NCI-H1694 (cell line): ENCODE data around the gene CHPF2.
A peak's percentile ranks its signal among the peaks of the same experiment; 100 is the strongest.

ENCODE experiments used
- DNase-seq: peaks from one replicate; lab custom pipeline; 2025; lab: John Stamatoyannopoulos, UW

CHPF2 gene

DNA sequence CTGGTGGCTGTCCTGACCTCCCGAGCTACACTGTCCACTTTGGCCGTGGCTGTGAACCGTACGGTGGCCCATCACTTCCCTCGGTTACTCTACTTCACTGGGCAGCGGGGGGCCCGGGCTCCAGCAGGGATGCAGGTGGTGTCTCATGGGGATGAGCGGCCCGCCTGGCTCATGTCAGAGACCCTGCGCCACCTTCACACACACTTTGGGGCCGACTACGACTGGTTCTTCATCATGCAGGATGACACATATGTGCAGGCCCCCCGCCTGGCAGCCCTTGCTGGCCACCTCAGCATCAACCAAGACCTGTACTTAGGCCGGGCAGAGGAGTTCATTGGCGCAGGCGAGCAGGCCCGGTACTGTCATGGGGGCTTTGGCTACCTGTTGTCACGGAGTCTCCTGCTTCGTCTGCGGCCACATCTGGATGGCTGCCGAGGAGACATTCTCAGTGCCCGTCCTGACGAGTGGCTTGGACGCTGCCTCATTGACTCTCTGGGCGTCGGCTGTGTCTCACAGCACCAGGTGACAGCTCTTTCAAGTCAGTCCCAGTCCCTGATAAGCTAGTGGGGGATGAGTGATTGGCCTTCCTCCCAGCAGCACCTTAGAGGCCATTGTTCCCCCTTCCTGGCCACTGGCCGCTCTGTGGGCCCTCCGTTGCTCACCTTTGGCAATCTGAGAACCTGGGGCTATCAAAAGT is 3.0 kb downstream of the CHPF2 start:
- DNase-seq, result no peak

DNA sequence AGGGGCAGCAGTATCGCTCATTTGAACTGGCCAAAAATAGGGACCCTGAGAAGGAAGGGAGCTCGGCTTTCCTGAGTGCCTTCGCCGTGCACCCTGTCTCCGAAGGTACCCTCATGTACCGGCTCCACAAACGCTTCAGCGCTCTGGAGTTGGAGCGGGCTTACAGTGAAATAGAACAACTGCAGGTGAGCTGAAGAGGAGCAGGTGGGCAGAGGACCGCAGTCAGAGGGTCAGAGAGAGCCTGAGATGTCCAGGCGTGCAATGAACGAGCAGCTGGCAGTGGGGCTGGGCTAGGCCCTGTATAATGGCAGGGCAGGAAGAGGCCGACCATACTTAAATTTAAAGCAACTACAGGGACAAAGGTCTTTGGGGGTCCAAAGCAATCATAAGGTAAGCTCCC is 4.1 kb downstream of the CHPF2 start:
- no peak for DNase-seq

DNA sequence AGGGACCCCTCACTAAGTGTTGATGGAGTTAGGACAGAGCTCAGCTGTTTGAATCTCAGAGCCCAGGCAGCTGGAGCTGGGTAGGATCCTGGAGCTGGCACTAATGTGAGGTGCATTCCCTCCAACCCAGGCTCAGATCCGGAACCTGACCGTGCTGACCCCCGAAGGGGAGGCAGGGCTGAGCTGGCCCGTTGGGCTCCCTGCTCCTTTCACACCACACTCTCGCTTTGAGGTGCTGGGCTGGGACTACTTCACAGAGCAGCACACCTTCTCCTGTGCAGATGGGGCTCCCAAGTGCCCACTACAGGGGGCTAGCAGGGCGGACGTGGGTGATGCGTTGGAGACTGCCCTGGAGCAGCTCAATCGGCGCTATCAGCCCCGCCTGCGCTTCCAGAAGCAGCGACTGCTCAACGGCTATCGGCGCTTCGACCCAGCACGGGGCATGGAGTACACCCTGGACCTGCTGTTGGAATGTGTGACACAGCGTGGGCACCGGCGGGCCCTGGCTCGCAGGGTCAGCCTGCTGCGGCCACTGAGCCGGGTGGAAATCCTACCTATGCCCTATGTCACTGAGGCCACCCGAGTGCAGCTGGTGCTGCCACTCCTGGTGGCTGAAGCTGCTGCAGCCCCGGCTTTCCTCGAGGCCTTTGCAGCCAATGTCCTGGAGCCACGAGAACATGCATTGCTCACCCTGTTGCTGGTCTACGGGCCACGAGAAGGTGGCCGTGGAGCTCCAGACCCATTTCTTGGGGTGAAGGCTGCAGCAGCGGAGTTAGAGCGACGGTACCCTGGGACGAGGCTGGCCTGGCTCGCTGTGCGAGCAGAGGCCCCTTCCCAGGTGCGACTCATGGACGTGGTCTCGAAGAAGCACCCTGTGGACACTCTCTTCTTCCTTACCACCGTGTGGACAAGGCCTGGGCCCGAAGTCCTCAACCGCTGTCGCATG is 5.2 kb downstream of the CHPF2 start:
- no peak for DNase-seq

DNA sequence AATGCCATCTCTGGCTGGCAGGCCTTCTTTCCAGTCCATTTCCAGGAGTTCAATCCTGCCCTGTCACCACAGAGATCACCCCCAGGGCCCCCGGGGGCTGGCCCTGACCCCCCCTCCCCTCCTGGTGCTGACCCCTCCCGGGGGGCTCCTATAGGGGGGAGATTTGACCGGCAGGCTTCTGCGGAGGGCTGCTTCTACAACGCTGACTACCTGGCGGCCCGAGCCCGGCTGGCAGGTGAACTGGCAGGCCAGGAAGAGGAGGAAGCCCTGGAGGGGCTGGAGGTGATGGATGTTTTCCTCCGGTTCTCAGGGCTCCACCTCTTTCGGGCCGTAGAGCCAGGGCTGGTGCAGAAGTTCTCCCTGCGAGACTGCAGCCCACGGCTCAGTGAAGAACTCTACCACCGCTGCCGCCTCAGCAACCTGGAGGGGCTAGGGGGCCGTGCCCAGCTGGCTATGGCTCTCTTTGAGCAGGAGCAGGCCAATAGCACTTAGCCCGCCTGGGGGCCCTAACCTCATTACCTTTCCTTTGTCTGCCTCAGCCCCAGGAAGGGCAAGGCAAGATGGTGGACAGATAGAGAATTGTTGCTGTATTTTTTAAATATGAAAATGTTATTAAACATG is 6.0 kb downstream of the CHPF2 start:
- no peak for DNase-seq

DNA sequence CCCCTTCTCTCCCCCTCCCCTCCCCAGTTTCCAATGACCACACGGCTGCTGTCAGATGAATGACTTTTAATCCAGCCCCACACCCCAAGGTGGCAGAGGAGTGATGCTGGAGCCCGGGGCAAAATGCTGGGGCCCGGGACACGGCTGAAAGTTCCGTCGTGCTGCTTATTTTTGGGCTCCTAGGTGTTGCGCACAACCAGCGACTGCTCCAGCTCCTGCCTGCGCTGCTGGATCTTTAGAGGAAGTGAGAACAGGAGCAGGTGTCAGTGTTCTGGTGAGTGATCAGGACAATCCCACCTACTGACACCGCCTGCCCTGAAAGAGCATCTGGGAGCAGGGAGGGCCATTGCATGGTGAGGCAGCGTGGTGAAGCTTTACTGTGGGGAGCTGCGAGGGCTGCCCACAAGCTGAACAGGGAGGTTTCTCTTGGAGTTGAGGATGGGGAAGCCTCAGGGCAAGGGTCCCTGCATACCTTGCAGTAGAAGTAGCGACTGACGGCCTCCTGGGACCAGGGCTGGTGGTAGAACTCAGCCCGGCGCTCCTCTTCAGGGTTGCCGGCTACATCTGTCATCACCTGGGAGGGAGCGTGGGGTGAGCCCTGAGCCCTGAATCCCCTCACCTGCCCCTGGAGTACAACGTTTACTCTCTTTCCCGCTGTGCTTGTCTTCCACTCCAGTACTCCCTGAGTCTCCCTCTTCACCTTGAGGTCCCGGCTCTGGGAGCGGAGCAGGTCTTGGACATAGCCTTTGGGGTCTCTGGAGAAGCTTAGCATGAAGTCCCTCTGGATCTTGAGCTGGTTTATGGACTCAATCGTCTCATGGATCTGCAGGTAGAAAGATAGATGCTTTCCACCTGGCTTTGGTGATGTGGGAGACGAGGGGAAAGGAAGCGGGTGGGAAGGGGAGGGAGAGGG is 6.9 kb downstream of the CHPF2 start:
- DNase-seq, result no peak

DNA sequence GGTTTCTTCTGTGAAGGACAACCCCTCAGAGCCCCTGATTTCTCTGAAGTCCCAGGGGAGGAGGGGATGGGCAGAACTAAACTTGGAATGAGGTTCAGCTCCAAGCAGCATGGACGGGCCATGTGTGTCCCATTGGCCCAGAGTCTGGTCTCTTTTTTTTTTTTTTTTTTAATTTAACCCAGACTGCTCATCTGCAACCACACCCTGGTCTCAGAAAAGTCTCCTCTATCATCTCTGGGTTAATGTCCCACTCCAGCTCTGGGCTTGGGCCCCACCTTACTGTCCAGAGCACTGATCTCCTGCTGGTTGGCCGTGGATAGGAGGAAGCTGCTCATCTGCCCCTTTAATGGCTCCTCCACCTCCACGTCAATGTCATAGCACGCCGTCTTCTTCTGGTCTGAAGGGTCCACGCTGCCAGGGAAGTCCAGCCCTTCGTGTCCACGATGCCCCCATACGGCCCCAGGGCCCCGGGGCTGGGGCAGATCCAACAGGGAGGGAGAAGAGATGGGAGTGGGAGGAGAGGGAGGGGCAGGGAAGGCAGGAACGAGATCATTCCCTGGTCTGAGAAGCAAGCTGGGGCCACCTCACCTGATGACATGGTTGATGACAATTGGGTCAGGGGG is 7.7 kb downstream of the CHPF2 start:
- DNase-seq, result no peak

DNA sequence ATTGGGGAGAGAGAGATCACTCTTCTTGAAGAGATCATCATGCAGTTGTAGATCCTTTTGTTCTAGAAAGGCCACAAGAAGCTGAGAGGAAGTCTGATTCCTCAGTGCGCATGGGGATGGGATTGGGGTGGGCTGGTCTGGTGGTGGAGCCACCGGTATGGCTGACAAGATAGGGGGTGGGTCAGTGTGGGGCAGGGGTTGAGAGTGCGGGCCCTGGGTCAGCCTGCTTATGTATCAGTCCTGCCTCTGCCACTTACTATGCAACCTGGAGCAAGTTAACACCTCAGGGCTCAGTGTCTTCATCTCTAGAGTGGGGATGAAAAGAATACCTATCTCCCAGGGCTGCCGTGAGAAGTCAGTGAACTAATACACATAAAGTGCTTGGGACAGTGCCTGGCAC is 8.3 kb downstream of the CHPF2 start:
- no peak for DNase-seq

DNA sequence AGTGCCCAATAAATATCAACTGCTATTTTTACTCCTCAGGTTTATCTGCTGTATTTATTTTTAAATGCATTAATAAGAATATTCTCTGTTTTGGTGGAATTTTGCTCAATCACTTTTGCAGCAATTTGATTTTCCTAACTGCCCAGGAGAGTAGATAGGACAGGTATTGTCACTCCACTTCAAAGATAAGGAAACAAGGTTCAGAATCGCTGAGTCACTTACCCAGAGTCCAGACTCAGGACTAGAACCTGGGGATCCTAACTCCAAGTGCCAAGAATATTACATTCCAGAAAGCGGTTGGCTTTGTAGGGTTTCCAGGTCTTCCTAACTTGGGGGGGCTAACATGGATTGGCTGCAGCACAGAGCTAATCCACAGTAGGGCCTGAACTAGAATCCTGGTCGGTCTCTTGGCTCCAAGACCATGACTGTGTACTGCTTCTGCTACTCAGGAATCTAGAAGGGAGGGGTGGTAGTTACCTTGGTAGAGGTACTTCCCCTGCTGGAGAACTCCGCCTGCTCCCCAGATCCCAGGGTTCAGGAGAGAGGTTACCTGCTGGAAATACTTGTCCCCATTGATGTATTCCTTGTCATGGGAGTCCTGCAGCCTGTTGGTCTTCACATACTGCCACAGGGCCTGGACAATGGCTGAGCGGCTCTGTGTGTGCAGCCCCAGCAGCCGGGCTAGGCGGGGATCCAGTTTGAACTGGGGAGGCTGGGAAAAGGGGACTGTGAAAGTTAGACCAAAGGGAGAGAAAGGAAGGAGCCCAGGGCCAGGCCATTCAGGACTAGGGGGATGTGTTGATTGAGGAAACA is 8.9 kb downstream of the CHPF2 start:
- no peak for DNase-seq

DNA sequence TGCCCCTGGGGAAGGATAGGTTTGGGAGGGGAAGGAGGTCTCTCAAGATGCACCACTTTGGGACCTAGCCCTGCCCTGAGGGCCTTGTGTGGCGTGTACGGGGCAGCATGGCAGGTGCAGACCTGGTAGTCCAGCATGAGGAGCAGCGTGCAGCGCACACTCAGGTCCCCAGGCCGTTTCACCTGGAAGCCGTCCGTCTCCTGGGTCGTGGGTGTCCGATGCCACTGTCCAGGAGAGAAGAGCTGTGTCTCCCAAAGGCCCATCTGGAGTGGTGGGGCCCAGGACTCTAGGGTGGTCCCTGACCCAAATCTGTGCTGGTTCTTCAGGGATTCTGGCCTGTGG is 9.4 kb downstream of the CHPF2 start:
- DNase-seq, result no peak

DNA sequence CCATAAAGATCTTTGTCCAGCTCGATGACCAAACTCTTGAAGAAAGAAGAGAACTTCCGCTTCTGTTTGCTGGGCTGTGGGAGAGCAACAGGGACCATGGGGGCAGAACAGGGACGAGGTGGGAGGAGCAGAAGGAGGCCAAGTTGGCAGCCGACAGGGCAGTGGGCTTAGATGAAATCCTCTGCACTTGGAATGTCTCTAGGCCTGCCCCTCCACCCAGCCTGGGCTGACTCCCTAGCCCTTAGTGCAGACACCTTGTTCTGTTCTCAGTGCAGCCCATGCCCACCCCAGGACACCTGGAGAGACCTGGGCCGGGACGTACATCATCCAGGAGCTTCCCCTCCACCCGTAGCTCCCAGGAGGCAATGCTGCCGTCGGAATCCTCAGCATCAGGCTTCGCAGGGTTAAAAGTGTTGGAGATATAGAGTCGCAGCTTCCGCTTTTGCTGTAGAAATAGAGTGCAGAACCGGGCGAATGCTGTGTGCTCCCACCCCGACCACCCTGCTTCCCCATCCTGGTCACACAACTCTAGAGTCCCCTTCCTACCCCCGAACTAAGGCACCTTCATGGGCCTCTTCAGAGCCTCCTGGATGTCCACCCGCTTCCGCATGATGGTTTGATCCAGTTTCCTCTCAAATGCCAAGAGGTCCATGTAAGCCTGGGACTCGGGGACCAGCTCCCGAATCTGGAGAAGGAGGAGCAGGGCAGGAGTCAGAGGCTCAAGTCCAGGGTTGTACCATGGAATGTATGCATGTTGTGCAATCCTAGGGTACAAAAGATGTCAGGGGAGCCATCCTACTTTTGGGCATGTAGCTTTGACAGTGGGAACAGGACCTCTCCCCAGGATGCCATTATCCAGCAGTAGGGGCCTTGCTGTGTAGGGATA is 10.1 kb downstream of the CHPF2 start:
- no peak for DNase-seq

DNA sequence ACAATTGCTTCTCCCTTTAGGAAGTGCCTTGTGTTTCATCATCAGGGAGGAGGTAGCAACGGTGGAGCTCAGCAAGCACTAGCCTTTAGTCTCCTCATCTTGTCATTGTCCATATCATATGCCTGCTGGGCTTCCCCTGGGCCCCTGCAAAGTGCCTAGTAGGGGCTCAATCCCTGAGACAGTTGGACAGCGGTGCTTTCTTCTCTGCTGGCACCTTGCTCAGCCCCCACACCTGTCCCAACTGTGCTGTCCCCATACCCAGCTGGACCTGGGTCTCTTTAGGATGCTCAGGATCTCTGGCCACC is 10.7 kb downstream of the CHPF2 start:
- no peak for DNase-seq

DNA sequence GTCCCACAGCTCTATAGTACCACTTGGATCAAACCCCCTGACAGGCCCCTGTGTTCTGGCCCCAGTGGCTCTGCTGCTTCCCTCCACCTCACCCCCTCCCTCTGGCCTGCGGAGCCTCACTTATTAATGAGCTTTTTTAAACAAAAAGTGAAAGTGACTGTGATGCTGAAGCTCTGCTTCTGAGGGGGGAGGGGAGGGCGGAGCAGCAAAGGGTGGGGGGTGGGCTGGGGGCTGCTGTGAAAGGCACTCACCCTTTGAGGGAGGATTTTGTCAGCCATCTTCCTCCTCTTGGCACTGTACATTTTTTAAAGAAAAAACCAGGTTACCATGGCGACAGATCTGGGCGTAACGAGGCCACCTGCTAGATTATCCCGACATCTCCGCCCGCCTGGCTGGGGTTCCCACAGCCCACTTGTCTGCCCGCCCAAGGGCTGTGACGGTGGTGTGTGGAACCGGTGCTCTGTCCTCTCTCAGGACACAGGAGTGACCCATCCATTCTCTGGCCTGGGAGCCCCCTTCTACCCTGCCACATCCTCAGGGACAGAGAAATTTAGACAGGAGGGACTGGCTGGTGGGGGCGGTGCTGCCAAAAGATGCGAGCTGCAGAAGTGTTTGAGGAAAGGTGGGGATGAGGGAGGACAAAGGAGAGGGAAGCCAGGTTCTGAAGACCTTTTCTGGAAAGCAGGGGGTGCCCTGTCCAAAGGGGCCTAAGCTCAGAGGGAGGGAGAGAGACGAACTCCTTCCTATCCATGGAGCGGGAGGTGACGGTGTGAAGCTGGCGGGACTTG is 11.3 kb downstream of the CHPF2 start:
- peak; percentile 85 for DNase-seq

DNA sequence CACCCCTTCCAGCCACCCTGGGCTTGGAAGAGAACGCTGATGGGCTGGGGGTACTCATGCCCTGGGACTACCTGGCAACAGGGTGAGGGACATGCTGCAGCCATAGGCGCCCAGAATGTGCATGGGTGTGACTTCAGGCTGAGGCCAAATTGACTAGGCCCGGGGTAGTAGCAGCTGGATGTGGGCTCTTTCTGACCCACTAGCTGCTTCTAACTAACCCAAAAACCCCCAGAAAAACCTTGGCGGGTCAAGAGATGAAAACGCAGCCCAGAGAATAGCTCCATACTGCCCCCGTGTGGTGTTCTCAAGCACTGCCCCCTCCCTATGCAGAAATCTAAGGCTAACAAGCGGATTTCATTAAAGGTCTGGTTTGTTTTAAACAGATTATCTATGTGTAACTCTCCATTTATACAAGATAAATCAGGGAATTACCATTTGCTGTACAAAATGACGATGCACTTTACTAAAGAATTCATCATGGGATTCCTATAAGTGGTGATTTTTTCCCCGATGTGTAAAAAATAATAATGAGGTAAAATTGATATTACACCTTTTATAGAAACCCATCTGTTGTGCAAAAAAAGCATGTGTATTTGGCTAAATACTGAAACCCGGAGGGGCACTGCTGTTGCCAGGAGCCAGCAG is 12.0 kb downstream of the CHPF2 start:
- DNase-seq, result peak; percentile 90

DNA sequence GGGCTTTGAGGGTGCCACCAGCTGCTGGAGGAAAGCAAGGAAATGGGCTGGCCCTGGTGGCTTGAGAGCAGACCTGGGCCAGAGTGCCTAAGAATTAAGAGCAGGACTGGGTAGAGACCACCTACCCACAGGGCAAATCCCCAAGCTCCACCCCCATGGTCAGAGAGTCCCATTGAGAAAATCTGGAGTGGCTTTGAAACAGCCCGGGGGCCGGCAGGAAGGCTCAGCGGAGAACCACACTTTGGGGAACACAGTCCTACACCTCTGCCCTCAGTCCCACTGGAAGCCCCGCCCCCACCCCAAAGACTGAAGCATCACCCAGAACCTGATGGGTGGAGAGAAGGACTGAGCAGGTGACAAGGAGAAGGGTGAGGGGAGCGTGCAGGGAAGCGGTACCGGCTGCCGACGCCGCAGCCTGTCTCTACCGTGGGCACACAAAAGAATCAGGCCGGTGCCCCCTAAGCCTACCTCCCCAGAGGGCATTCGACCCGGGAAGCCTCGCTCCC is 12.6 kb downstream of the CHPF2 start:
- DNase-seq, result no peak

DNA sequence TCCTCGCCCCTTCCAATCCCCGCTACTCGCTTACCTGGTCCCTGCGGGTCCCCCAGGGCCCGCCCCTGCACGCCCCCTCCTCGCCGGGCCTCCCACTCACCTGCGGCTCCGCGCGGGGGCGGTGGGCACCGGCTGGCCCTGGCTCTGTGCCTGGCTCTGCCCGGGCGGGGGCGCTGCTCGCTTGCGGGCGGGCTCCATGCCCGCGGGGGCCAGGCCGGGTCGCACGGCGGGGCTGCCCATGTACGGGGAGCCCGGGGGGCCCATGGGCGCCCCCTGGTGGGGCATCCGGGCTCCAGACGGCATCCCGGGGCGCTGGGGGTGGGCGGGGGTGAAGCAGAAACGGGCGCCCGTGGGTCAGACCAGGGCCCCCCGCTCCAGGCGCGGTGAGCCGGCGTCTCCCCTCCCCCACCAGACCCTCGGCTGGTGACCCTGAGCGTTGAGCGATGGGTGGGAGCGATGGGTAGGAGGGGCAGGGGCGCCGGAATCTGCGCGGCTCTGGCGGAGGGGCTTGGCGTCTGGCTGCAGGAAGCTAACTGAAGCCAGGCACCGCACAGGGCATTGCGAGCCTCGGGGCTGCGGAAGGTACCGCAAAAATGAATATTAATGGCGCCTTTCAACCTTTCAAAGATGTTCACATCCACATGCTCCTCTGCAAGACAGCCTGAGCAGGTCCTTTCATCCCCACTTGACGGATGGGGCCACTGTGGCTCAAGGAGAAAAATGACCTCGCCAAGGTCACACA is 13.2 kb downstream of the CHPF2 start:
- no peak for DNase-seq

DNA sequence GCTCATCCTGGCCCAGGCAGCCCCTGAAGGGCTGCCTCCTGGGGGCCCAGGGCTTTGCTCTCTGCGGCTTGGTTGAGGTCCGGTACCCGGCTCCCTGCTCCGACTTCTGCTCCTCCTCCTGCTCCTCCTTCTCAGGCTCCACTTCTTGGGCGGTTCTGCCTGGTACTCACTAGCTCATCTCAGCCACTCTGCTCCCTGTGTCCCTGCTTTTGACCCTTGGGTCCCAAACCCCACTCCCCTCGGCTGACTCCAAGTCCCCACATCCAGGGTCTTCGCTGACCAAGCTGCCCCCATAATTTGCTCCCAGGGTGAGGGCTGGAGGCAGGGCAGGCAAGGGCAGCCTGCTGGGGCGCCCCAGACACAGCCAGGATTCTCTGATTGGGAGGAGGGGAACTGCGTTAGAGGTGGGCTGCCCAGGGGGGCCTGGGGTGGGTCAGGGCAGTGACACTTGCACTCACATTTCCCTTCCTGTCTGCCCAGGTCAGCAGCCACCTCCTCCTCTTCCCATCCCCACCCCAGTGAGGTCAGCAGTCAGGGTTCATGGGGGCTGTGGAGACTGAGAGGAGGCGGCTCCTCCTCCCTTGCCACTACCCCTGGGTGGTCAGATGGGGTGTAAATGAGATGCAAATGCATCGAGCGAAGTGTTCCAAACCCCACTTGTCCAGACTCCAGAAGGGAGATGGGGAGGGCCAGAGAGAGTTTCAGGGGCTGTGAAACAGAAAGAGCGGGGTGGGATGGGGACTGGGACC is 14.0 kb downstream of the CHPF2 start:
- no peak for DNase-seq
